ENCODE results near the gene PRSS23.

PRSS23 gene

GRCh38 chr11:86790867-86791849, 9.2 kb upstream of the PRSS23 start:
- DNase-seq (ENCODE audit: low spot score) = no peak

- no peak for DNase-seq (ENCODE audit: low spot score)
Observed at GRCh38 chr11:86792150-86792549, 8.2 kb upstream of the PRSS23 start.

- no peak for DNase-seq (ENCODE audit: low spot score)
Observed at GRCh38 chr11:86793307-86793706, 7.0 kb upstream of the PRSS23 start.

- no peak for DNase-seq (ENCODE audit: low spot score)
Observed at GRCh38 chr11:86795511-86795910, 4.8 kb upstream of the PRSS23 start.

GRCh38 chr11:86795949-86796348, 4.4 kb upstream of the PRSS23 start:
- no peak for DNase-seq (ENCODE audit: low spot score)

- DNase-seq (ENCODE audit: low spot score) = no peak
Observed at GRCh38 chr11:86797133-86797532, 3.2 kb upstream of the PRSS23 start.

- no peak for DNase-seq (ENCODE audit: low spot score)
Observed at GRCh38 chr11:86798988-86799387, 1.4 kb upstream of the PRSS23 start.

GRCh38 chr11:86799680-86800075, 664 bp upstream of the PRSS23 start:
- DNase-seq (ENCODE audit: low spot score) = no peak

- no peak for DNase-seq (ENCODE audit: low spot score)
Observed at GRCh38 chr11:86800960-86801272, 574 bp downstream of the PRSS23 start.

- no peak for DNase-seq (ENCODE audit: low spot score)
Observed at GRCh38 chr11:86801364-86801763, 1.0 kb downstream of the PRSS23 start.

- DNase-seq (ENCODE audit: low spot score) = no peak
Observed at GRCh38 chr11:86802146-86802545, 1.8 kb downstream of the PRSS23 start.

GRCh38 chr11:86802601-86803051, 2.3 kb downstream of the PRSS23 start:
- peak; percentile 7 for DNase-seq (ENCODE audit: low spot score)

GRCh38 chr11:86803136-86804045, 3.0 kb downstream of the PRSS23 start:
- no peak for DNase-seq (ENCODE audit: low spot score)

- DNase-seq (ENCODE audit: low spot score) = no peak
Observed at GRCh38 chr11:86804951-86805350, 4.6 kb downstream of the PRSS23 start.

- peak; percentile 35 for DNase-seq (ENCODE audit: low spot score)
Observed at GRCh38 chr11:86805873-86806310, 5.5 kb downstream of the PRSS23 start.

GRCh38 chr11:86806903-86807302, 6.6 kb downstream of the PRSS23 start:
- DNase-seq (ENCODE audit: low spot score) = no peak

- no peak for DNase-seq (ENCODE audit: low spot score)
Observed at GRCh38 chr11:86807360-86807759, 7.0 kb downstream of the PRSS23 start.

GRCh38 chr11:86809561-86809960, 9.2 kb downstream of the PRSS23 start:
- DNase-seq (ENCODE audit: low spot score) = no peak

GRCh38 chr11:86810288-86810687, 9.9 kb downstream of the PRSS23 start:
- DNase-seq (ENCODE audit: low spot score) = no peak

- DNase-seq (ENCODE audit: low spot score) = no peak
Observed at GRCh38 chr11:86811637-86812321, 11.4 kb downstream of the PRSS23 start.

GRCh38 chr11:86812322-86812670, 12.0 kb downstream of the PRSS23 start:
- DNase-seq (ENCODE audit: low spot score) = no peak

- no peak for DNase-seq (ENCODE audit: low spot score)
Observed at GRCh38 chr11:86812981-86813380, 12.6 kb downstream of the PRSS23 start.
